Fibroblast of villous mesenchyme (primary cell): ENCODE measurements around the gene PRPSAP1. TPM values are rescaled to one million over a fixed set of nuclear protein-coding genes. Genes with fewer than 3 reads are reported as not detected.

Experiments
- DNase-seq: peaks from one replicate; pipeline ENCODE4 v3.0.0-alpha.2; 2010; ENCODE audit warnings: low read depth
- H3K4me3 ChIP-seq: 2 replicates; pipeline ENCODE4 v1.5.1; 2011; ENCODE audit warnings: low read depth, mild to moderate bottlenecking, low read length
- total RNA-seq: library from RNA; depleted of rRNA; stranded (reverse); fragments of >200 nt; gene quantifications from 2 replicates; pipeline ENCODE4 v1.2.3, GENCODE V29; 2012
- TF ChIP-seq, protein P1 (sequence below): IDR thresholded peaks from 2 replicates; pipeline ENCODE4 v1.5.1; 2012; ENCODE audit warnings: low read depth, mild to moderate bottlenecking, low read length; ENCODE audit not compliant: insufficient read depth

Gene PRPSAP1
- total RNA-seq, 1 donor: 48.8 TPM

DNA sequence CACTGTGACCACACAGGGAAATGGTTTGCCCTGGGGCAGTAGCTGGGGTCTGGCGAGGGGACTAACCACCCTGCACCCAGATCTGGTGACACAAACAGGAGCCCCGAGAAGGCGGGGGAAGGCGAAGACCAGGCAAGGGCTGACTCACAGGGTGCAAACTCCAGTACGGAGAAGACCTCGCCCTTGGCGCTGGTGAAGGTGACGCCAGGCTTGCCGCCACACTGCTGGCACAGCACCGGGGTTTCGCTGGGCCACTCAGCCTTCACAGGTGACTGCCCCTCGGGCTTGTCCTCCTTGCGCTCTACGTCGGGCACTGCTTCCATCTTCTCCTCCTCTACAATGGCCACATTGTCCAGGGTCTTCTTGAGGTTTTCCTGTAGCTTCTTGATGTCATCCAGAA lies 42.3 kb upstream of the PRPSAP1 start:
- TF ChIP-seq, protein P1, sequence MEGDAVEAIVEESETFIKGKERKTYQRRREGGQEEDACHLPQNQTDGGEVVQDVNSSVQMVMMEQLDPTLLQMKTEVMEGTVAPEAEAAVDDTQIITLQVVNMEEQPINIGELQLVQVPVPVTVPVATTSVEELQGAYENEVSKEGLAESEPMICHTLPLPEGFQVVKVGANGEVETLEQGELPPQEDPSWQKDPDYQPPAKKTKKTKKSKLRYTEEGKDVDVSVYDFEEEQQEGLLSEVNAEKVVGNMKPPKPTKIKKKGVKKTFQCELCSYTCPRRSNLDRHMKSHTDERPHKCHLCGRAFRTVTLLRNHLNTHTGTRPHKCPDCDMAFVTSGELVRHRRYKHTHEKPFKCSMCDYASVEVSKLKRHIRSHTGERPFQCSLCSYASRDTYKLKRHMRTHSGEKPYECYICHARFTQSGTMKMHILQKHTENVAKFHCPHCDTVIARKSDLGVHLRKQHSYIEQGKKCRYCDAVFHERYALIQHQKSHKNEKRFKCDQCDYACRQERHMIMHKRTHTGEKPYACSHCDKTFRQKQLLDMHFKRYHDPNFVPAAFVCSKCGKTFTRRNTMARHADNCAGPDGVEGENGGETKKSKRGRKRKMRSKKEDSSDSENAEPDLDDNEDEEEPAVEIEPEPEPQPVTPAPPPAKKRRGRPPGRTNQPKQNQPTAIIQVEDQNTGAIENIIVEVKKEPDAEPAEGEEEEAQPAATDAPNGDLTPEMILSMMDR: no peak
- DNase-seq: no peak
- no peak overlapping the region for H3K4me3 ChIP-seq

GRCh38 chr17:76394166-76394565 lies 40.5 kb upstream of the PRPSAP1 start:
- H3K4me3 ChIP-seq: no peak overlapping the region
- no peak for DNase-seq
- TF ChIP-seq, protein P1: no peak

DNA sequence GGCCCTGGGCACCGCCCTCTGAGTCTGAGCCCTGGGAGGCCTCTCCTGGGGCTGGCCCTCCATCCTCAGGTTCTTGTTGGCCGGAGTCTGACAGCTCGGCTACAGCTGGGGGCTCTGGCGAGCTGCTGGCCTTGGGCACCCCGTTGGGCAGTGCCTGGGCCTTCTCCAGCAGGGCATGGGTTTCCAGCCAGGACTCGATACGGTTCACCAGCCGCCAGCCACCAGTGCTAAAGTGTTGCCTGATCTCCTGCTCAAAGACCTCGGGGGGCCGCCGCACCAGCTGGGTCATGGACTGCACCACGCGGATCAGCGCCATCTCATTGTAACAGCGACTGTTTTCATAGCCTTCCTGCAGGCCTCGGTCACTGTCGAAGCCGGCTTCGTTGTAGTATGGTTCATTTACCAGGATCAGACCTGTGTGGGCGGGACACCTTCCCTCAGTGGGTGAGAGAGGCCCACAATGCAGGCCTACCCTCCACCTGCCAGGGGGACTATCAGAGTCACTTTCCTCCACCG lies 37.5 kb upstream of the PRPSAP1 start:
- no peak overlapping the region for H3K4me3 ChIP-seq
- no peak for DNase-seq
- TF ChIP-seq, protein P1: no peak

- DNase-seq: no peak
- no peak overlapping the region for H3K4me3 ChIP-seq
- TF ChIP-seq, protein P1: no peak
These were observed 36.3 kb upstream of the PRPSAP1 start for GRCh38 chr17:76390003-76390421.

GRCh38 chr17:76388966-76389888 lies 35.5 kb upstream of the PRPSAP1 start:
- TF ChIP-seq, protein P1: no peak
- H3K4me3 ChIP-seq: no peak overlapping the region
- no peak for DNase-seq

GRCh38 chr17:76386966-76387765 lies 33.5 kb upstream of the PRPSAP1 start:
- no peak for DNase-seq
- TF ChIP-seq, protein P1: no peak
- no peak overlapping the region for H3K4me3 ChIP-seq
